Tibial nerve (tissue), 4 donors: Measurements from ENCODE around the gene STIM1. TPM values are rescaled to one million over a fixed set of nuclear protein-coding genes. Genes with fewer than 3 reads are reported as not detected.

Source experiments
- DNase-seq, 2 donors: peaks; one replicate each; pipeline ENCODE4 v3.0.0-alpha.2; 2019; ENCODE audit warnings: low spot score in 2 of 2
- H3K27ac ChIP-seq, 4 donors: fragments of 200-600 bp; sonication (generic) in 3 of 4; one replicate each; pipeline ENCODE4 v1.5.1; 2017 to 2019; ENCODE audit warnings: mild to moderate bottlenecking in 1 of 4
- H3K27me3 ChIP-seq, 2 donors: fragments of 200-600 bp; sonication (generic) in 1 of 2; one replicate each; pipeline versions ENCODE4 v1.5.1 to v1.6.0; 2017 to 2019
- H3K36me3 ChIP-seq, 3 donors: fragments of 200-600 bp; sonication (generic); one replicate each; pipeline ENCODE4 v1.5.1; 2018 to 2019
- H3K4me1 ChIP-seq, 4 donors: fragments of 200-600 bp; sonication (generic) in 3 of 4; one replicate each; pipeline ENCODE4 v1.5.1; 2017 to 2019
- H3K4me3 ChIP-seq, 4 donors: fragments of 200-600 bp; sonication (generic) in 3 of 4; one replicate each; pipeline ENCODE4 v1.5.1; 2017 to 2019; ENCODE audit warnings: mild to moderate bottlenecking in 1 of 4, moderate library complexity in 1 of 4
- H3K9me3 ChIP-seq, 4 donors: fragments of 200-600 bp; sonication (generic) in 3 of 4; one replicate each; pipeline ENCODE4 v1.5.1; 2017 to 2019
- CTCF ChIP-seq, 5 experiments: fragments of 200-600 bp in 3 of 5; fragments of 450-650 bp in 2 of 5; sonication (generic) in 3 of 5; IDR thresholded peaks; one replicate each; pipeline ENCODE4 v1.5.1; 2016 to 2019; ENCODE audit warnings: antibody characterized with exemption in 5 of 5, mild to moderate bottlenecking in 3 of 5, moderate library complexity in 2 of 5
- EP300 ChIP-seq, 2 donors: sonication (generic); formaldehyde crosslinking; IDR thresholded peaks; one replicate each; pipeline ENCODE4 v1.6.1; 2017; ENCODE audit warnings: antibody characterized with exemption in 2 of 2, mild to moderate bottlenecking in 1 of 2
- POLR2A ChIP-seq, 2 donors: fragments of 450-650 bp; IDR thresholded peaks; one replicate each; pipeline ENCODE4 v1.6.1; 2017; ENCODE audit warnings: antibody characterized with exemption in 2 of 2, mild to moderate bottlenecking in 2 of 2, moderate library complexity in 2 of 2
- WGBS, 2 donors: methylation state at CpG; one replicate each; pipeline ENCODE4 v1.1.5; 2018; 5-methylcytosine and 5-hydroxymethylcytosine counted together
- total RNA-seq, 4 donors: library from RNA; depleted of rRNA; stranded (reverse); fragments of >200 nt; gene quantifications; one replicate each; pipeline ENCODE4 v1.1.0, GENCODE V29; 2016

STIM1 gene
- total RNA-seq, 4 donors from 2014 or later: 51.3 to 70.1 (median 59.8) TPM

- Histone ChIP-seq H3K36me3 (no peaks in the 10 kb centered on the region), H3K27me3 (no peaks in the 10 kb centered on the region), H3K9me3 (no peaks in the 10 kb centered on the region), H3K27ac (no peak overlapping the region), H3K4me1 (peaks cover 0 to 38% (median 23%) of the 10 kb centered on the region in 4 donors), H3K4me3 (no peak overlapping the region)
- TF ChIP-seq EP300 (IDR thresholded peaks at IDR 0.05) (no peak), CTCF (IDR thresholded peaks at IDR 0.05) (no peak), POLR2A (IDR thresholded peaks at IDR 0.05) (no peak)
- DNase-seq: no peak
These were observed 27.2 kb downstream of the STIM1 start for GRCh38 chr11:3882655-3883054.

- no peaks in the 10 kb centered on the region for H3K36me3 ChIP-seq
- DNase-seq: no peak
- no peak overlapping the region for H3K4me3 ChIP-seq
- H3K4me1 ChIP-seq: peaks cover 0 to 27% (median 3%) of the 10 kb centered on the region in 4 donors
- no peak overlapping the region for H3K27ac ChIP-seq
- no peaks in the 10 kb centered on the region for H3K27me3 ChIP-seq
- TF ChIP-seq POLR2A (IDR thresholded peaks at IDR 0.05): no peak
- H3K9me3 ChIP-seq: no peaks in the 10 kb centered on the region
- 85 to 90% methylated on average over 7 of the region's 7 CpGs for whole genome bisulfite sequencing, 2 donors
These were observed 30.4 kb downstream of the STIM1 start for GRCh38 chr11:3885855-3886254.

GRCh38 chr11:3886985-3887384 is 31.5 kb downstream of the STIM1 start:
- Histone ChIP-seq H3K9me3 (no peaks in the 10 kb centered on the region), H3K27me3 (no peaks in the 10 kb centered on the region), H3K27ac (no peak overlapping the region), H3K36me3 (no peaks in the 10 kb centered on the region), H3K4me3 (no peak overlapping the region), H3K4me1 (peaks cover 0 to 23% (median 8%) of the 10 kb centered on the region in 4 donors)
- TF ChIP-seq EP300 (IDR thresholded peaks at IDR 0.05): no peak
- no peak for TF ChIP-seq POLR2A (IDR thresholded peaks at IDR 0.05)
- no peak for TF ChIP-seq CTCF (IDR thresholded peaks at IDR 0.05)
- DNase-seq: no peak
- WGBS, 2 donors: 81 to 86% methylated on average over 1 of the region's 1 CpG

- H3K27me3 ChIP-seq: no peaks in the 10 kb centered on the region
- peaks cover 0 to 23% (median 11%) of the 10 kb centered on the region in 4 donors for H3K4me1 ChIP-seq
- H3K27ac ChIP-seq: no peak overlapping the region
- no peaks in the 10 kb centered on the region for H3K36me3 ChIP-seq
- DNase-seq: no peak
- no peak for TF ChIP-seq CTCF (IDR thresholded peaks at IDR 0.05)
- no peak for TF ChIP-seq EP300 (IDR thresholded peaks at IDR 0.05)
- TF ChIP-seq POLR2A (IDR thresholded peaks at IDR 0.05): no peak
- H3K9me3 ChIP-seq: no peaks in the 10 kb centered on the region
- no peak overlapping the region for H3K4me3 ChIP-seq
These were observed 33.4 kb downstream of the STIM1 start for GRCh38 chr11:3888876-3889275.

GRCh38 chr11:3890014-3890413 is 34.5 kb downstream of the STIM1 start:
- Histone ChIP-seq H3K36me3 (no peaks in the 10 kb centered on the region), H3K9me3 (no peaks in the 10 kb centered on the region), H3K4me1 (peaks cover 0 to 33% (median 7%) of the 10 kb centered on the region in 4 donors), H3K27ac (no peak overlapping the region), H3K4me3 (no peak overlapping the region), H3K27me3 (no peaks in the 10 kb centered on the region)
- DNase-seq: no peak
- 99 to 100% methylated on average over 2 of the region's 2 CpGs for WGBS, 2 donors
- TF ChIP-seq CTCF (IDR thresholded peaks at IDR 0.05) (no peak), EP300 (IDR thresholded peaks at IDR 0.05) (no peak), POLR2A (IDR thresholded peaks at IDR 0.05) (no peak)

- 79 to 85% methylated on average over 1 of the region's 1 CpG for WGBS, 2 donors
- Histone ChIP-seq H3K27me3 (no peaks in the 10 kb centered on the region), H3K36me3 (no peaks in the 10 kb centered on the region), H3K27ac (no peak overlapping the region), H3K4me1 (peaks cover 0 to 36% (median 7%) of the 10 kb centered on the region in 4 donors), H3K4me3 (no peak overlapping the region), H3K9me3 (no peaks in the 10 kb centered on the region)
- TF ChIP-seq POLR2A (IDR thresholded peaks at IDR 0.05) (no peak), CTCF (IDR thresholded peaks at IDR 0.05) (no peak), EP300 (IDR thresholded peaks at IDR 0.05) (no peak)
- DNase-seq: no peak
These were observed 35.3 kb downstream of the STIM1 start for GRCh38 chr11:3890806-3891205.
